Occipital lobe (tissue), 2 donors: ENCODE measurements around the gene MEG3. TPM values are rescaled to one million over a fixed set of nuclear protein-coding genes. Genes with fewer than 3 reads are reported as not detected.
"Not testable (repeated sequence)": the region's sequence is repeated elsewhere in the genome, so short reads cannot be mapped to it uniquely, and the experiment has no call there.

Source experiments
- DNase-seq: peaks from one replicate; lab custom pipeline; 2025; lab: John Stamatoyannopoulos, UW
- total RNA-seq: library from RNA; depleted of rRNA; stranded (reverse); fragments of >200 nt; gene quantifications from one replicate; pipeline ENCODE4 v1.2.3, GENCODE V29; 2014

The MEG3 gene
- total RNA-seq, 1 donor from 2014 or later: 92.5 TPM

DNA sequence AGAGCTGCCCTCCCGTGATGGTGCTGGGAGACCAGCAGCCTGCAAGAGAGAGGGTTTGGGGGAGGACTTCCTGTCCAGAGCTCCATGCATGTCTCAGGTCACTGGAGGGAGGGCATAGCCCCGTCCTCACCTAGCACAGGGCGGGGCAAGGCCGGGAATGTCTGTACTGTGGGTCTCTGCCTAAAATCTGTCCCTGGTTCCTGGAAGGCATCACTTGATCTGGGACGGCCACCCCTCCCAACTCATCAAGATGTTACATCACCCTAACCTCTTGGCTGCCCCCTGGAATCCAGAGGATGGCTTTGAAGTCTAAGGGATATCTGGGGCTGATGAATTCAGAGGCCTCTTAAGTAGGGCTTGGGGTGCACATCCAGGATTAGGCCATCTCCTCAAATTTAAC is 37.0 kb upstream of the MEG3 start:
- no peak for DNase-seq

DNA sequence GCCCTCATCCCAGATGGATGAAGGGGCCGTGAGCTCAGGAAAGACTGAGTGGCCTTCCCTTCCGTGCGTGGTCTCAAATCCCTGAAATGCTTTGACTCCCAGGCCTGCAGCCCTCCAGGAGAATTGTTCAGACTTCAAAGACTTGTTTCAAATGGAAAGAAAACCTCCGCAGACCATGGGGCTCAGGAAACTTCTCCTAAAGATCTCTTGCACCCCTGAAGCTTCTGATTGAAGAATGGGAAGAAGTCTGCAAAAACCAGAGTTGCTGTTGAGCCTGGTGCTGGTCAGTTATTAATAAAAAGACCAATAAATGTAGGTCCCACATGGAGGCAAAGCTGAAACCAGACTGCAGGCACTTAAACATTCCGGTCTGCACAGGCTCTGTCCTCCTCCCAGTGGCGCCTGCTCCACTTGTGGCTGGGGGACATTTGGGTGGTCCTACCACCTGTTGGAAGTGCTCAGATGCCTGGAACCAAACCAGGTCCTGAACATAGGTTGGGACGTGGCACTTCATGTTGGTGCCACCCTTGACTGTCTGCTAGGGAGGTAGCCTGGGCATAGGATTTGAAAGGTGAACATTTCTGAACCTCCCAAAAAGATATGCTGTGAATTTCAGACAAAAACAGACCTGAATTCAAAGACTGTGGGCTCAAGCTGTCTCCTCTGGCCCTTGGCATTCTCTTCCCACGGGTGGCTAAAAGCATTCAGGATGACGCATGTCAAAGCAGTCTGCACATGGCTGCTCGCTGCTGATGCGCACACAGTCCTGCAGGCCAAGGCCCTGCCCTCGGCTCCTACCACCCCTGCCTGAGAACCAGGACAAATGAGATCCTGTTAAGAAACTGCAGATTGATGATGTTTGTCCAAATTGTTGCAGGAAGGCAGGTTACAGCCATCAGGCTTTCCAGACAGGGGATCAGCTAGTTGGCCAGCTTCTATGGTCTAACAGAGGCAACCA is 36.2 kb upstream of the MEG3 start:
- DNase-seq: no peak

DNA sequence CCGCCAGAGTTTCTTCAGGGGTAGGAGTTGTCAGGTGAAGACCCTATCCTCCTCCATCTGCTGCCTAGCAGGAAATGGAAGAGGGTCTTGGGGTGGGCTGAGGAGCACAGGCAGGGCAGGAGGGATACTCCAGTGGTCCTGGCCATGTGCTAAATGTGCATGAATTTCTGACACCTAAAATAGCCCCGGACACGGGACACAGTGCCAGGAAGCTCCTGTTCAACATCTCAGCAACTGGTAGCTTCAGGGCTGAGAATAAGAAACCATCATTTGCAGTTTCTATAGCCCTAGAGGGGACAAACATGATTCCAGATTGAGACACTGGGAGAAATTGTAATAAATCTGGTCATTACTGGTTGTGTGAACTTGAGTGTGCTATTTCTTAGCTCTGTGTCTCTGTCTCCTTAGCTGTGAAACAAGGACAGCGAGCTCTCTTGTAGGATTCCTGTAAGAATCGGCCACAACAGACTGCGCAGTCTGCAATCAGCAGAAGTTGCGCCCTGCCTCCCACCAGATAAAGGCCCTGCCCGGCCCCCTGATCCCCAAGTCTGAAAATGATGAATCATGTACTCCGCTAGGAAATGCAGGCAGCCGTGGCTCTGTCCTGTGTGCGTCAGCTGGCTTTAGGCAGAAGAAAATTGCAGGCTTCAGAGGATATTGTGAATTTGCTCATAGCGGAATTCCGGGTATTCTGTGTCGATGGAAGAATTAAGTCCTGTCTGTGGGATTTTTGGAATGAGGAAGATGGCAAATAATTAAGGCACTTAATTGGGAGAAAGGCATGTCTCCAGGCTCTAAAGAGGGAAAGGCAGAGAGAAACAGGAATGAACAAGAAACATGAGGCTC is 35.2 kb upstream of the MEG3 start:
- DNase-seq: no peak

- no peak for DNase-seq
Measured at GRCh38 chr14:100791348-100791735, 34.6 kb upstream of the MEG3 start.

DNA sequence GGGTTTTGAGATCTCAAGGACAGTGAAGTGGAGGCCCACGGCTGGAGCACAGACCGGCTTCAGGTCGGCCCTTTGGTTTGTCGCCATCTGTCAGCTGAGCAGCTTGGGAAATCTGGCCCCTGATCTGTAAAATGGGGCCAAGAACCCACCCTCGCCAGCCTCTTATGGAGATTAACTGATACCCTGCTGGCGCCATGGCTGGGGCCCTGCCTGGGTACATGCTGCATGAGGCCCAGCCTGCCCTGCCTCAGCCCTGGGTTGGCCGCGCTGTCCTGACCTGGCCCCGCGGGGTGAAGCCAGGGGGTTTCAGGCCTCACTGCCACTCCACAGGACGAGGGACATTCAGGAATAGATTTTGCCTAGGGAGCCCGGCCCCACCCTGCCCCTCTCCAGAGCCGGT is 33.9 kb upstream of the MEG3 start:
- DNase-seq: no peak

DNA sequence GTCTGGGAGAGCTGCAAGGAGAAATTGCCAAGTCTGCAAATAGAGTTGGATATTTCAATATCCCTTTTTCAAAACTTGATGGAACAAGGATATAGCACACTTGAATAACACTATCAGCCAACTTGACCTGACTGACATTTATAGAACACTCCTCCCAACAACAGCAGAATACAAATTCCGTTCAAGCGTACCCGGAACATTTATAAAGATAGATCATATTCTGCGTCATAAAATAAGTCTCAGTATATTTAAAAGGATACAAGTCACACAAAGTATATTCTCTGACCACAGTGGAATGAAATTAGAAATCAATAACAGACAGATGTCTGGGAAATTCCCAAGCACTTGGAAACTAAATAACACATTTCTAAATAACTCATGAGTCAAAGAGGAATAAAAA is 29.0 kb upstream of the MEG3 start:
- DNase-seq: no peak

- DNase-seq: no peak
Measured at GRCh38 chr14:100800041-100800440, 25.9 kb upstream of the MEG3 start.

GRCh38 chr14:100801433-100801832 is 24.5 kb upstream of the MEG3 start:
- not testable (repeated sequence) for DNase-seq

- DNase-seq: no peak
Measured at GRCh38 chr14:100802179-100802578, 23.7 kb upstream of the MEG3 start.

GRCh38 chr14:100802766-100803165 is 23.2 kb upstream of the MEG3 start:
- no peak for DNase-seq

- DNase-seq: no peak
Measured at GRCh38 chr14:100803226-100803625, 22.7 kb upstream of the MEG3 start.

GRCh38 chr14:100803676-100804075 is 22.2 kb upstream of the MEG3 start:
- DNase-seq: no peak

DNA sequence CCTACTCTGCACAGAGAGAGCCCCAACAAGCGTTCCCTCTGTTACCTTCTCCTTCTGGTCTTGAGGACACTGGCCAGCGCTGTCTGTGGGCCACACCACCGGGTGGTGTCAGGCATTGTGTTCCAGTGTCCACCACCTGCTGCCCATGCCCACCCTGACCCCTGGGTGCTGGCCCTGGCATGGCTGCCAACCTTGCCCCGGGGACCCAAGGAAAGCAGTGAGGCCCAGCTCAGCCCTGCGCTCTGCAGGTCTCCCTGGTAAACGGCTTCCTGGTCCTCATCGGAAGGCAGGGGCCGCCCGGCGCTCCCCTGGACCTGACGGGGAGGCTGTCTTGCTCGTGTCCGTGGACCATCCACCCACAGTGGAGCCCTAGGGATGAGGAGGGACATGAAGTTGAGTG is 21.8 kb upstream of the MEG3 start:
- DNase-seq: no peak

DNA sequence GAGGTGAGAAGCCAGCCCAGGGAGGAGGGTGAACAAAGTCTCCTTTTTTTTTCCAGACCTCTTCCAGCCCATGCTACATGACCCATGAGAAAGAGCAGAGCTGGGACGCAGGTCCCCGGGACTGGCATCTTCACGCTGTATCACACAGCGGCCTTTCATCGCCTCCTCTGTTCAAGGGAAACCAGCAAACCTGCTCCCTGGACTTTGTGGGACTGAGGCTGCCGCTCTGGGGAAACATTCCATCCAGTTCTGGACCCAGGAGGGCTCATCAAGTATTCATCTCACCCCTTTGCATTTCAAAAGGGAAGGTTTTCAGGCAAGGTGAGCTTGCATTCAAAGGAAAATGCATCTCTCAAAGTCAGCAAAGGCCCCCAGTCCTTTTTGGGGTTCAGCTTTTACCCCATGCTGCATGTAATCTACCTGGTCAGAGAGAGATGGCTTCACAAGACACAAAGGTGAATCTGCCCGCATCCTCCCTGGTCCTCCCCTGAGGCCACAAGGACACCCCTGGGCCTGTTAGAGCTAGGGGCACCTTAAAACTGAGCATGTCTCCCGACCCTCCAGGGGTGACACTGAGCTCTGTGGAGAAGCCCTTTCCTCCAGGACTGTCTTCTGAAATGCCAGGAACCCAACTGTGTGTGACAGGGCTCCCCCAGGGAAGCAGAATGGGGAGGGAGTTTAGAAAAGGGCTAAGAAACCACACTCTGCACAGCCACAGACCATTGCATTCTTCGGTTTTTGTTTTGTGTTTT is 21.2 kb upstream of the MEG3 start:
- DNase-seq: no peak

GRCh38 chr14:100806386-100806785 is 19.5 kb upstream of the MEG3 start:
- DNase-seq: no peak

GRCh38 chr14:100807496-100807895 is 18.4 kb upstream of the MEG3 start:
- DNase-seq: no peak

DNA sequence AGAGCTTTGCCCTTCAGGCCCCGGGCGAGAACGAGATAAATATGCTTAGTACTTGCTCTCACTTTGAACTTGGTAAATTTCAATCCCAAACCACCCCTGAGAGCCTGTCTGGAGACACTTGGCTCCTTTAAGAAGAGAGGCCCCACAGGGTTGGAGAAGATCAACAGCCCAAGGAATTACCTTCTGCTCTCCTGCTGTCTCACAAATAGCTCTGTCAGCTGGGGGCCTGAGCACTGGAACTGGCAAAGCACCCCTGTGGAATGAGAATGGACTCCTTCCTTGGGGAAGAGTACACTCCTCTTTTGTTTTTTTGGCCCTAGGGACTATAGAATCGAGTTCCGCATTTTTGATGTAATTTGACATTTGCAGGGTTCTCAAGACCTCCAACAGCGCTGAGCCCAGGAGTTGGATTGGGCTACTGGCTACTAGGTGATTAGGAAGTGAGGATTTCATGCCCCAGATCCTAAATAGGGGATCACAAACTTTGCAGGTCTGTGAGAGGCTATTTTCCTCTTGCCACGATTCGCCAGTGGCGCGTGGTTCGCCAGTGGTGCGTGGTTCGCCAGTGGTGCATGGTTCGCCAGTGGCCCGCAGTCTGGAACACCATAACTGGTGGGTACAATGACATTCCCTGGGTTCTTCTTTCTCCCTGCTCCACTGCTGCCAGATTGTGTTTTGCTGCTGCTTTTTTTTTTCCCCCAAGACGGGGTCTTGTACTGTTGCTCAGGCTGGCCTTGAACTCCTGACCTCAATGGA is 17.8 kb upstream of the MEG3 start:
- DNase-seq: no peak

DNA sequence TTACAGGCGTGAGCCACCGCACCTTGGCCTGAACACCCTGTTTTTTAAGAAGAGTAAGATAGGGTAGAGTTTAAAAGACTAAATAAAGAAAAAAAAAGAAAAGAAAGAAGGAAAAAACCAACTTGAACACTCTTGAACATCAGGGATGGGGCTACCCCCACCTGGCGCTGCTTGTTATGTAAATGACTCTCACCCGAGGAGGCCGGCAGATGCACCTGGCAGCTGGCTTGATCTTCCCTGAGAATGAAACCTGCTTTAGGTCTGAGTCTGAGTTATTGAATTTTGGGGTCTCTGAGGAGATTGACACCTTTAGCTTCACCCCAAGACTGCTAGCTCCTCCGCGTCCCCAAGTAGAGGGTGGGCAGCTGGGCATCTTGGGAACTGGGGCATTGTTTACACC is 15.5 kb upstream of the MEG3 start:
- DNase-seq: no peak

DNA sequence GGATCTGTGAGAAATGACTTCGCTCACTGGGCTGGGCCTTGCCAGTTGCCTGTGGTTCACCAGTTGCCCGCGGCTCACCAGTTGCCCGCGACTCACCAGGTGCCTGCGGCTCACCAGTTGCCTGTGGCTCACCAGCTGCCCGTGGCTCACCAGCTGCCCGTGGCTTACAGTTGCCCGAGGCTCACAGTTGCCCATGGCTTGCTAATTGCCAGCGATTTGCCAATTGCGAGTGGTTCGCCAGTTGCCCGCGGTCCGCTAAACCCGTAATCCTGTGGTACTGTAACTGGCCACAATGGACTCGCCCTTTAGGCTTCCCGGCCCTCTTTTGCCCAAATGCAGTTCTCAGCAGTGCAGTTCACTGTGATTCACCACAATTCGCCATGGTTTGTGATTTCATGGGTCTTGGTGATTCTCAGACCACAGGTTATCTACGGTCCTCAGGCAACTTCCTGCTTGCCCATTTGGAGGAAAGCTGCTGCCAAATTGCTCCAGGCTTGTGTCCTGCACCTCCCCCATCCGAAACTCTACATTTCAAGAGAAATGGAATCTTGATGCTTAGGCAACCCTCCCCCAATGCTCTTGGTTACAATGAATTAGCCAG is 15.0 kb upstream of the MEG3 start:
- DNase-seq: no peak

GRCh38 chr14:100813291-100813690 is 12.6 kb upstream of the MEG3 start:
- no peak for DNase-seq
